ENCODE measurements around the gene CYP39A1. TPM values are rescaled to one million over a fixed set of nuclear protein-coding genes. Genes with fewer than 3 reads are reported as not detected.

Gene CYP39A1
- total RNA-seq = not detected

GRCh38 chr6:46652603-46653438 is at the start of gene CYP39A1, which contains the start of gene SLC25A27:
Gene CYP39A1 (minus strand): TSS chr6:46652818. CDS start chr6:46652582, 236 bp downstream.
Gene SLC25A27 (plus strand): TSS chr6:46652975. CDS start chr6:46653193, 218 bp downstream.

GRCh38 chr6:46687619-46688097 is 35.0 kb upstream of the CYP39A1 start, which contains the start of gene TDRD6:
Gene TDRD6 (plus strand): TSS chr6:46687885. CDS start chr6:46688129, 244 bp downstream.

Other genes with a start within 250 kb of the CYP39A1 start
- under 1 TPM; 0.07 to 0.10 TPM for gene RCAN2, start 161.4 kb downstream of the CYP39A1 start, total RNA-seq
- gene SLC25A27, start 157 bp upstream of the CYP39A1 start, total RNA-seq = not detected
- not detected for gene TDRD6, start 35.1 kb upstream of the CYP39A1 start, total RNA-seq
- gene PLA2G7, start 82.6 kb upstream of the CYP39A1 start, total RNA-seq = not detected
- not detected for gene ANKRD66, start 94.1 kb upstream of the CYP39A1 start, total RNA-seq
- gene MEP1A, start 140.6 kb upstream of the CYP39A1 start, total RNA-seq = not detected